ENCODE data around the gene LTBP4. TPM values are rescaled to one million over a fixed set of nuclear protein-coding genes. Genes with fewer than 3 reads are reported as not detected.
A peak's percentile ranks its signal among the peaks of the same experiment; 100 is the strongest.
"Not testable (repeated sequence)": the region's sequence is repeated elsewhere in the genome, so short reads cannot be mapped to it uniquely, and the experiment has no call there.

The LTBP4 gene
- total and polyA plus RNA-seq, 7 donors, result 31.9 to 206 (median 118) TPM

- TF ChIP-seq POLR2A (IDR thresholded peaks at IDR 0.05) (no peak), POLR2AphosphoS5 (IDR thresholded peaks at IDR 0.05) (no peak), EP300 (IDR thresholded peaks at IDR 0.05) (no peak), CTCF (IDR thresholded peaks at IDR 0.05) (no peak)
- no peaks in the 10 kb centered on the region for H3K27me3 ChIP-seq
- no peaks in the 10 kb centered on the region for H3K9me3 ChIP-seq
- DNase-seq, result no peak
- H3K4me3 ChIP-seq, result no peak overlapping the region
- peak overlapping the region in 1 of 4 donors; percentile 32 for H3K27ac ChIP-seq
- H3K36me3 ChIP-seq, result peaks cover 0 to 63% (median 2%) of the 10 kb centered on the region in 4 donors
- H3K4me1 ChIP-seq, result peaks cover 0 to 4% (median 0%) of the 10 kb centered on the region in 4 donors
- WGBS, 2 donors, result 92 to 95% methylated on average over 7 of the region's 7 CpGs
- intact Hi-C loops (cut with DNase I), result no loop called here
These were observed 21.6 kb downstream of the LTBP4 start for GRCh38 chr19:40622773-40623075.

GRCh38 chr19:40623403-40624251 is 22.5 kb downstream of the LTBP4 start:
- H3K27ac ChIP-seq, result peak overlapping the region in 2 of 4 donors; percentile 23 to 32
- DNase-seq, result no peak
- intact Hi-C loops (cut with DNase I), result no loop called here

GRCh38 chr19:40624369-40625153 is 23.4 kb downstream of the LTBP4 start:
- DNase-seq; H3K4me3 ChIP-seq; intact Hi-C loops (cut with DNase I); H3K4me1 ChIP-seq; H3K27ac ChIP-seq; H3K9me3 ChIP-seq; H3K27me3 ChIP-seq: not testable (repeated sequence)
- WGBS, 2 donors, result 78 to 91% methylated on average over 14 of the region's 14 CpGs
- peaks cover 0 to 55% (median 0%) of the 10 kb centered on the region in 4 donors for H3K36me3 ChIP-seq

More at GRCh38 chr19:40623403-40624251, 22.5 kb downstream of the LTBP4 start:
- H3K36me3 ChIP-seq, result peaks cover 0 to 61% (median 2%) of the 10 kb centered on the region in 4 donors
- 45 to 70% methylated on average over 41 of the region's 41 CpGs for WGBS, 2 donors
- no peak overlapping the region for H3K4me3 ChIP-seq
- H3K27me3 ChIP-seq, result no peaks in the 10 kb centered on the region
- peaks cover 0 to 4% (median 0%) of the 10 kb centered on the region in 4 donors for H3K4me1 ChIP-seq
- TF ChIP-seq CTCF (IDR thresholded peaks at IDR 0.05), result no peak
- no peak for TF ChIP-seq POLR2AphosphoS5 (IDR thresholded peaks at IDR 0.05)
- TF ChIP-seq POLR2A (IDR thresholded peaks at IDR 0.05), result no peak
- TF ChIP-seq EP300 (IDR thresholded peaks at IDR 0.05), result no peak
- no peaks in the 10 kb centered on the region for H3K9me3 ChIP-seq

GRCh38 chr19:40625406-40626120 is 24.4 kb downstream of the LTBP4 start:
- H3K27me3 ChIP-seq, result no peaks in the 10 kb centered on the region
- no peaks in the 10 kb centered on the region for H3K9me3 ChIP-seq
- peaks cover 0 to 47% (median 0%) of the 10 kb centered on the region in 4 donors for H3K36me3 ChIP-seq
- no peak overlapping the region for H3K27ac ChIP-seq
- no peak for DNase-seq
- 81 to 83% methylated on average over 7 of the region's 7 CpGs for WGBS, 2 donors
- intact Hi-C loops (cut with DNase I), result no loop called here
- TF ChIP-seq POLR2A (IDR thresholded peaks at IDR 0.05), result no peak
- TF ChIP-seq CTCF (IDR thresholded peaks at IDR 0.05), result no peak
- TF ChIP-seq POLR2AphosphoS5 (IDR thresholded peaks at IDR 0.05), result no peak
- no peak for TF ChIP-seq EP300 (IDR thresholded peaks at IDR 0.05)
- no peak overlapping the region for H3K4me3 ChIP-seq
- H3K4me1 ChIP-seq, result peaks cover 0 to 4% (median 0%) of the 10 kb centered on the region in 4 donors

All from sigmoid colon (tissue), 7 donors.